Measurements from ENCODE around the gene OPRL1.

- no peak for TF ChIP-seq POLR2AphosphoS5 (IDR thresholded peaks at IDR 0.05; ENCODE audit: low read depth, low read length)
- TF ChIP-seq TCF7L2 (IDR thresholded peaks at IDR 0.05; ENCODE audit: low read depth, low read length) = no peak
- TF ChIP-seq, protein P1, sequence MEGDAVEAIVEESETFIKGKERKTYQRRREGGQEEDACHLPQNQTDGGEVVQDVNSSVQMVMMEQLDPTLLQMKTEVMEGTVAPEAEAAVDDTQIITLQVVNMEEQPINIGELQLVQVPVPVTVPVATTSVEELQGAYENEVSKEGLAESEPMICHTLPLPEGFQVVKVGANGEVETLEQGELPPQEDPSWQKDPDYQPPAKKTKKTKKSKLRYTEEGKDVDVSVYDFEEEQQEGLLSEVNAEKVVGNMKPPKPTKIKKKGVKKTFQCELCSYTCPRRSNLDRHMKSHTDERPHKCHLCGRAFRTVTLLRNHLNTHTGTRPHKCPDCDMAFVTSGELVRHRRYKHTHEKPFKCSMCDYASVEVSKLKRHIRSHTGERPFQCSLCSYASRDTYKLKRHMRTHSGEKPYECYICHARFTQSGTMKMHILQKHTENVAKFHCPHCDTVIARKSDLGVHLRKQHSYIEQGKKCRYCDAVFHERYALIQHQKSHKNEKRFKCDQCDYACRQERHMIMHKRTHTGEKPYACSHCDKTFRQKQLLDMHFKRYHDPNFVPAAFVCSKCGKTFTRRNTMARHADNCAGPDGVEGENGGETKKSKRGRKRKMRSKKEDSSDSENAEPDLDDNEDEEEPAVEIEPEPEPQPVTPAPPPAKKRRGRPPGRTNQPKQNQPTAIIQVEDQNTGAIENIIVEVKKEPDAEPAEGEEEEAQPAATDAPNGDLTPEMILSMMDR (IDR thresholded peaks at IDR 0.05) = no peak
These were observed 22.9 kb downstream of the OPRL1 start for GRCh38 chr20:64102647-64103354.

Data from Panc1 (cell line).